ENCODE results near the gene KRT17. TPM values are rescaled to one million over a fixed set of nuclear protein-coding genes. Genes with fewer than 3 reads are reported as not detected.
A peak's percentile ranks its signal among the peaks of the same experiment; 100 is the strongest.
"Not testable (repeated sequence)": the region's sequence is repeated elsewhere in the genome, so short reads cannot be mapped to it uniquely, and the experiment has no call there.

The KRT17 gene
- total and polyA plus RNA-seq, 2 donors (not counting 1 experiment from before 2014, with no cell fraction given): not detected

- POLR2A ChIA-PET: no interaction called here
- DNase-seq (no peak), ATAC-seq (ENCODE audit: low read depth) (no peak)
- intact Hi-C loops (cut with micrococcal nuclease): no loop called here
- H4K20me1 ChIP-seq (ENCODE audit: control insufficient read depth, insufficient read depth, low read length, poor library complexity, severe bottlenecking): no peaks in the 10 kb centered on the region
- TF ChIP-seq CTCF (IDR thresholded peaks at IDR 0.05) (no peak), EZH2 (IDR thresholded peaks at IDR 0.05; ENCODE audit: borderline replicate concordance, insufficient read depth, low read depth, low read length, poor library complexity, severe bottlenecking) (no peak)
- H3K79me2 ChIP-seq (ENCODE audit: control insufficient read depth, insufficient read depth, low read length): no peaks in the 10 kb centered on the region
- Mint-ChIP-seq H3K27ac (no peak overlapping the region), H3K4me3 (no peak overlapping the region), H3K9me3 (ENCODE audit: insufficient read depth) (no peaks in the 10 kb centered on the region), H3K27me3 (peaks cover 14% of the 10 kb centered on the region), H3K4me1 (no peaks in the 10 kb centered on the region)
- no peaks in the 10 kb centered on the region for H3K27me3 ChIP-seq (replicated peaks in 1 of 4; ENCODE audit: control extremely low read depth in 1 of 4, control insufficient read depth in 3 of 4, insufficient read depth in 4 of 4, low read length in 3 of 4)
- no peaks in the 10 kb centered on the region for H3K36me3 ChIP-seq (replicated peaks in 1 of 2; ENCODE audit: control extremely low read depth in 1 of 2, control insufficient read depth in 1 of 2, extremely low read depth in 1 of 2, insufficient read depth in 2 of 2, low read length in 1 of 2)
- H3K4me3 ChIP-seq (ENCODE audit: control extremely low read depth in 1 of 5, extremely low read depth in 1 of 5, insufficient read depth in 1 of 5, low read depth in 2 of 5, low read length in 4 of 5): no peak overlapping the region
- no peak overlapping the region for H3K9ac ChIP-seq (ENCODE audit: low read length)
- CTCF ChIA-PET: interaction anchor here (2.0 kb wide), 1 partner anchor 72 kb away, joined by 4 read pairs; no protein-coding TSS in a partner anchor
- H3K4me1 ChIP-seq (ENCODE audit: control insufficient read depth in 2 of 2, insufficient read depth in 2 of 2, low read length in 2 of 2): no peaks in the 10 kb centered on the region
- no peak overlapping the region for H2AFZ ChIP-seq (ENCODE audit: insufficient read depth, low read depth, low read length, poor library complexity, severe bottlenecking)
- 91% methylated on average over 19 of the region's 21 CpGs for WGBS (ENCODE audit: insufficient coverage)
- H3K9me3 ChIP-seq (ENCODE audit: control extremely low read depth in 1 of 3, control insufficient read depth in 2 of 3, insufficient read depth in 1 of 3, low read length in 2 of 3): no peaks in the 10 kb centered on the region
- no peak overlapping the region for H3K27ac ChIP-seq (ENCODE audit: low read length in 2 of 2)
- H3K4me2 ChIP-seq (replicated peaks; ENCODE audit: low read depth, low read length, poor library complexity, severe bottlenecking): no peak overlapping the region
Observed at GRCh38 chr17:41620583-41621434, 3.6 kb downstream of the KRT17 start.

- ATAC-seq (ENCODE audit: low read depth); intact Hi-C loops (cut with micrococcal nuclease); H3K4me1 ChIP-seq (ENCODE audit: control insufficient read depth in 2 of 2, insufficient read depth in 2 of 2, low read length in 2 of 2); H3K4me1 Mint-ChIP-seq; H3K27ac ChIP-seq (ENCODE audit: low read length in 2 of 2); H3K9me3 ChIP-seq (ENCODE audit: control extremely low read depth in 1 of 3, control insufficient read depth in 2 of 3, insufficient read depth in 1 of 3, low read length in 2 of 3); H4K20me1 ChIP-seq (ENCODE audit: control insufficient read depth, insufficient read depth, low read length, poor library complexity, severe bottlenecking); H3K9me3 Mint-ChIP-seq (ENCODE audit: insufficient read depth); H3K4me3 ChIP-seq (ENCODE audit: control extremely low read depth in 1 of 5, extremely low read depth in 1 of 5, insufficient read depth in 1 of 5, low read depth in 2 of 5, low read length in 4 of 5); DNase-seq; H3K4me3 Mint-ChIP-seq; H3K9ac ChIP-seq (ENCODE audit: low read length); POLR2A ChIA-PET; H2AFZ ChIP-seq (ENCODE audit: insufficient read depth, low read depth, low read length, poor library complexity, severe bottlenecking); H3K27me3 ChIP-seq (replicated peaks in 1 of 4; ENCODE audit: control extremely low read depth in 1 of 4, control insufficient read depth in 3 of 4, insufficient read depth in 4 of 4, low read length in 3 of 4); H3K36me3 ChIP-seq (replicated peaks in 1 of 2; ENCODE audit: control extremely low read depth in 1 of 2, control insufficient read depth in 1 of 2, extremely low read depth in 1 of 2, insufficient read depth in 2 of 2, low read length in 1 of 2); H3K4me2 ChIP-seq (replicated peaks; ENCODE audit: low read depth, low read length, poor library complexity, severe bottlenecking); H3K79me2 ChIP-seq (ENCODE audit: control insufficient read depth, insufficient read depth, low read length): not testable (repeated sequence)
- Mint-ChIP-seq H3K27me3 (peaks cover 17% of the 10 kb centered on the region), H3K27ac (peak overlapping the region; percentile 15)
- CTCF ChIA-PET: interaction anchor here (2.0 kb wide), 1 partner anchor 71 kb away, joined by 4 read pairs; no protein-coding TSS in a partner anchor
- WGBS (ENCODE audit: insufficient coverage): 75% methylated on average over 3 of the region's 6 CpGs
Observed at GRCh38 chr17:41619927-41620582, 4.3 kb downstream of the KRT17 start.
